PC-3 (cell line): Measurements from ENCODE around the gene HSPB8. TPM values are rescaled to one million over a fixed set of nuclear protein-coding genes. Genes with fewer than 3 reads are reported as not detected.

ENCODE experiments used
- ATAC-seq: fragments of 200-7000 bp; cut with Tn5 transposase; 2 replicates; pipeline ENCODE4 v1.9.1; 2020; ENCODE audit warnings: mild to moderate bottlenecking, moderate library complexity
- BruUV-seq: library from RNA; stranded (reverse); fragments of 400-500 nt; replicated peaks from 2 replicates; lab custom pipeline; 2021; lab: Mats Ljungman, UMichigan
- CTCF ChIA-PET: fragments of 300-600 bp; sonication (Branson Sonifier 250); formaldehyde crosslinking; loops from one replicate; lab custom pipeline; 2022; ENCODE audit warnings: antibody characterized with exemption; lab: Charles Lee
- POLR2A ChIA-PET: fragments of 300-600 bp; sonication (Branson Sonifier 250); formaldehyde crosslinking; loops from one replicate; lab custom pipeline; 2022; ENCODE audit warnings: antibody characterized with exemption; ENCODE audit not compliant: unreplicated experiment; lab: Charles Lee
- DNase-seq: peaks from one replicate; pipeline ENCODE4 v3.0.0-alpha.2; 2015
- H2AFZ ChIP-seq: fragments of 300-600 bp; sonication (generic); 2 replicates; pipeline ENCODE4 v1.6.0; 2016; ENCODE audit warnings: antibody characterized with exemption, low read length
- H3F3A ChIP-seq: fragments of 300-600 bp; sonication (generic); one replicate; pipeline ENCODE4 v1.6.0; 2017; ENCODE audit warnings: antibody characterized with exemption, low read length, control low read depth, mild to moderate bottlenecking; ENCODE audit not compliant: unreplicated experiment
- H3K27ac ChIP-seq: fragments of 300-600 bp; sonication (generic); 2 replicates; pipeline ENCODE4 v1.5.1; 2016; ENCODE audit warnings: mild to moderate bottlenecking, low read length
- H3K27me3 ChIP-seq: fragments of 300-600 bp; sonication (generic); 2 replicates; pipeline ENCODE4 v1.6.1; 2016; ENCODE audit warnings: low read length, mixed read lengths
- H3K36me3 ChIP-seq: fragments of 300-600 bp; sonication (generic); 2 replicates; pipeline ENCODE4 v1.6.1; 2016; ENCODE audit warnings: low read depth, mixed run types, low read length, mixed read lengths
- H3K4me1 ChIP-seq: fragments of 300-600 bp; sonication (generic); 2 replicates; pipeline ENCODE4 v1.5.1; 2016; ENCODE audit warnings: low read length; ENCODE audit not compliant: insufficient read depth
- H3K4me2 ChIP-seq: fragments of 300-600 bp; sonication (generic); 2 replicates; pipeline ENCODE4 v1.6.0; 2016; ENCODE audit warnings: low read length
- H3K4me3 ChIP-seq: fragments of 300-600 bp; sonication (generic); 2 replicates; pipeline ENCODE4 v1.5.1; 2016; ENCODE audit warnings: mild to moderate bottlenecking, low read length, mixed read lengths
- H3K79me2 ChIP-seq: fragments of 300-600 bp; sonication (generic); 2 replicates; pipeline ENCODE4 v1.6.1; 2017; ENCODE audit warnings: low read length, mixed read lengths
- H3K9ac ChIP-seq: fragments of 300-600 bp; sonication (generic); 2 replicates; pipeline ENCODE4 v1.6.0; 2016; ENCODE audit warnings: mild to moderate bottlenecking, low read length
- H3K9me2 ChIP-seq: fragments of 300-600 bp; sonication (generic); replicated peaks from 2 replicates; pipeline ENCODE4 v1.6.1; 2016; ENCODE audit warnings: mixed run types, low read length, mixed read lengths
- H3K9me3 ChIP-seq: fragments of 300-600 bp; sonication (generic); 2 replicates; pipeline ENCODE4 v1.6.1; 2016; ENCODE audit warnings: low read length, mixed read lengths
- H4K20me1 ChIP-seq: fragments of 300-600 bp; sonication (generic); 2 replicates; pipeline ENCODE4 v1.6.1; 2016; ENCODE audit warnings: low read length, mixed read lengths
- EZH2 ChIP-seq: fragments of 300-600 bp; sonication (generic); IDR thresholded peaks from one replicate; pipeline ENCODE4 v1.6.1; 2017; ENCODE audit warnings: antibody characterized with exemption, mild to moderate bottlenecking, low read length; ENCODE audit not compliant: unreplicated experiment
- EZH2phosphoT487 ChIP-seq: fragments of 300-600 bp; sonication (generic); IDR thresholded peaks from 2 replicates; pipeline ENCODE4 v1.6.1; 2018; ENCODE audit warnings: mild to moderate bottlenecking, antibody characterized with exemption, low read length, borderline replicate concordance
- intact Hi-C: fragments of 100-400 bp; cut with micrococcal nuclease; formaldehyde crosslinking; loops from 2 replicates; pipeline ENCODE4 v1.9.0; 2023
- total RNA-seq: library from RNA; depleted of rRNA; stranded (reverse); fragments of >200 nt; gene quantifications from 2 replicates; pipeline ENCODE4 v1.2.3, GENCODE V29; 2014
- TF ChIP-seq, protein P1 (sequence below): fragments of 300-600 bp; sonication (generic); conservative IDR thresholded peaks from 2 replicates; pipeline ENCODE4 v1.5.1; 2017; ENCODE audit warnings: antibody characterized with exemption, low read depth, mild to moderate bottlenecking, low read length

Gene HSPB8
- total RNA-seq, 1 experiment from 2014 or later, result 11.4 TPM

DNA sequence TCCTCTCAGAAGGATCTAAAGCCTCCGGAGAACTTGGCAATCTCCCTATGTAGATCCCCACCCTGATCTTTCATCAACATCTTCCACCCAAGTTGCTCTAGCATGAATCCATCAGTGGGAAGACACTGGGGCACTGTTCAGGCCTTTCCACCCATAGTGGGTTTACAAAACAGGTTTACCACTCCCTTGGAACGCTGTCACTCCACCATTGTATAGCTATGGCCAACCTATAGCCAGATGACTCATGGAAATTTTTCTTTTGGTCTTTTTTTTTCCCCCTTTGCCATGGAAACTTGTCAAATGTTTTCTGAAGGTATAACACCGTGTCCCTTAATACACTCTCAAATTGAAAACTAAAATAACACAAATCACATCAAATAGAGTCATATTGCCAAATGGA lies 10.8 kb upstream of the HSPB8 start:
- POLR2A ChIA-PET, result no interaction called here
- Histone ChIP-seq H3K9ac (no peak overlapping the region), H3K4me2 (no peak overlapping the region), H3K79me2 (no peaks in the 10 kb centered on the region), H3K27ac (no peak overlapping the region), H3K9me3 (no peaks in the 10 kb centered on the region), H3K9me2 (no peaks in the 10 kb centered on the region), H4K20me1 (no peaks in the 10 kb centered on the region), H2AFZ (no peak overlapping the region), H3F3A (no peaks in the 10 kb centered on the region), H3K4me1 (no peaks in the 10 kb centered on the region), H3K4me3 (no peak overlapping the region), H3K36me3 (no peaks in the 10 kb centered on the region), H3K27me3 (peaks cover 48% of the 10 kb centered on the region)
- ATAC-seq (no peak), DNase-seq (no peak)
- no TSS peak for BruUV-seq
- intact Hi-C loops, result no loop called here
- CTCF ChIA-PET, result no interaction called here
- no peak for TF ChIP-seq EZH2phosphoT487
- no peak for TF ChIP-seq EZH2
- TF ChIP-seq, protein P1, sequence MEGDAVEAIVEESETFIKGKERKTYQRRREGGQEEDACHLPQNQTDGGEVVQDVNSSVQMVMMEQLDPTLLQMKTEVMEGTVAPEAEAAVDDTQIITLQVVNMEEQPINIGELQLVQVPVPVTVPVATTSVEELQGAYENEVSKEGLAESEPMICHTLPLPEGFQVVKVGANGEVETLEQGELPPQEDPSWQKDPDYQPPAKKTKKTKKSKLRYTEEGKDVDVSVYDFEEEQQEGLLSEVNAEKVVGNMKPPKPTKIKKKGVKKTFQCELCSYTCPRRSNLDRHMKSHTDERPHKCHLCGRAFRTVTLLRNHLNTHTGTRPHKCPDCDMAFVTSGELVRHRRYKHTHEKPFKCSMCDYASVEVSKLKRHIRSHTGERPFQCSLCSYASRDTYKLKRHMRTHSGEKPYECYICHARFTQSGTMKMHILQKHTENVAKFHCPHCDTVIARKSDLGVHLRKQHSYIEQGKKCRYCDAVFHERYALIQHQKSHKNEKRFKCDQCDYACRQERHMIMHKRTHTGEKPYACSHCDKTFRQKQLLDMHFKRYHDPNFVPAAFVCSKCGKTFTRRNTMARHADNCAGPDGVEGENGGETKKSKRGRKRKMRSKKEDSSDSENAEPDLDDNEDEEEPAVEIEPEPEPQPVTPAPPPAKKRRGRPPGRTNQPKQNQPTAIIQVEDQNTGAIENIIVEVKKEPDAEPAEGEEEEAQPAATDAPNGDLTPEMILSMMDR, result no peak

DNA sequence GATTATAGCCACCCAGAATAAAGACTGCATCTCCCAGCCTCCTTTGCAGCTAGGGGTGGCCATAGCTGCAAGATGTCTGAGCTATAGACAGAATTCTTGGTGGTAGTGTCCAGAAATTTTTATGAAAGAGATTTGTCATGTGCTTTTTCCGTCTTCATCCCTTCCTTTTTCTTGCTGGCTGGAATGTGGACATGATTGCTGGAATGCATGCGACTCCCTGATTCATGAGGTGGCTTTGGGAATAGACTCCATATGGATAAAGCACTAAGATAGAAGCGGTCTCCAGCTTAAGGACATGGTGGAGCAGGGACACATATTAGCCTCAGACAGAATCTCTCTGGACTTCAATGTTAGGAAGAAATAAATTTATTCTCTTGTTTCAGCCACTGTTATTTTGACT lies 10.0 kb upstream of the HSPB8 start:
- Histone ChIP-seq H3K9me2 (no peaks in the 10 kb centered on the region), H3K9me3 (no peaks in the 10 kb centered on the region), H3K4me1 (no peaks in the 10 kb centered on the region), H3K27me3 (peaks cover 57% of the 10 kb centered on the region), H3F3A (no peaks in the 10 kb centered on the region), H3K79me2 (no peaks in the 10 kb centered on the region), H3K4me3 (no peak overlapping the region), H3K9ac (no peak overlapping the region), H4K20me1 (no peaks in the 10 kb centered on the region), H3K4me2 (no peak overlapping the region), H2AFZ (no peak overlapping the region), H3K27ac (no peak overlapping the region), H3K36me3 (no peaks in the 10 kb centered on the region)
- intact Hi-C loops, result no loop called here
- ATAC-seq (no peak), DNase-seq (no peak)
- ChIA-PET POLR2A (no interaction called here), CTCF (no interaction called here)
- TF ChIP-seq, protein P1, result no peak
- no peak for TF ChIP-seq EZH2
- no peak for TF ChIP-seq EZH2phosphoT487
- BruUV-seq, result no TSS peak

DNA sequence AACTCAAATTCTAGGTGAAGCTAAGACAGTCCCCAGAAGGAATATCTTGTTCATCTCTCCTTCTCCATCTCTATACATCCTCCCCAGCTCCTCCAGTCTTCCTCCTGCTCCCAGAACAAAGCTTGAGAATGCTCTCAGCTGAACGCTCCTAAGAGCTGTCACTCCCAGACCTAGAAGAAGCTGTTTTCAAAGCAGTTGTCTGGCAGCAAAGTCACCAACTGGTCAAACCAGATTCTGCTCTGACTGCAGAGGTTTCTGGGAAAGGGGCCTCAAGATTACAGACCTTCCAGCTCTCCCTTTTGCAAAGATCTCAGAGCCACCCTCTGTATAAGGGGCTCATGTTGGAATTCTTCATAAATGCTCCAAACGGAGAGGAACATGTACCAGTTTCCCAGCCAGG lies 9.6 kb upstream of the HSPB8 start:
- no peaks in the 10 kb centered on the region for H3K79me2 ChIP-seq
- POLR2A ChIA-PET, result no interaction called here
- no peaks in the 10 kb centered on the region for H3F3A ChIP-seq
- H3K4me3 ChIP-seq, result no peak overlapping the region
- no TSS peak for BruUV-seq
- no peak overlapping the region for H3K27ac ChIP-seq
- no peak overlapping the region for H3K4me2 ChIP-seq
- no peak for TF ChIP-seq EZH2
- TF ChIP-seq EZH2phosphoT487, result no peak
- TF ChIP-seq, protein P1, result no peak
- DNase-seq (peak; percentile 27), ATAC-seq (no peak)
- H3K9me2 ChIP-seq, result no peaks in the 10 kb centered on the region
- intact Hi-C loops, result no loop called here
- CTCF ChIA-PET, result no interaction called here
- no peak overlapping the region for H2AFZ ChIP-seq
- no peak overlapping the region for H3K9ac ChIP-seq
- H3K9me3 ChIP-seq, result no peaks in the 10 kb centered on the region
- no peaks in the 10 kb centered on the region for H4K20me1 ChIP-seq
- H3K4me1 ChIP-seq, result no peaks in the 10 kb centered on the region
- H3K36me3 ChIP-seq, result no peaks in the 10 kb centered on the region
- peaks cover 57% of the 10 kb centered on the region for H3K27me3 ChIP-seq
